Hepatocyte (in vitro differentiated cells): ENCODE results near the gene ABCG4.

Source experiments
- CTCF ChIP-seq: fragments of 200-600 bp; sonication (generic); IDR thresholded peaks from 2 replicates; pipeline ENCODE4 v1.5.1; 2016; ENCODE audit warnings: antibody characterized with exemption, mild to moderate bottlenecking; ENCODE audit not compliant: poor library complexity
- EZH2phosphoT487 ChIP-seq: fragments of 200-600 bp; sonication (generic); IDR thresholded peaks from one replicate; pipeline ENCODE4 v1.6.1; 2018; ENCODE audit warnings: antibody characterized with exemption, mild to moderate bottlenecking, low read depth, moderate library complexity; ENCODE audit not compliant: unreplicated experiment, severe bottlenecking

- no peak for TF ChIP-seq CTCF
- TF ChIP-seq EZH2phosphoT487: no peak
These were observed 7.1 kb downstream of the ABCG4 start for GRCh38 chr11:119155733-119156492.
